Endodermal cell (in vitro differentiated cells): Measurements from ENCODE around the gene SORCS2. TPM values are rescaled to one million over a fixed set of nuclear protein-coding genes. Genes with fewer than 3 reads are reported as not detected.

Experiments used
- DNase-seq: peaks from one replicate; pipeline ENCODE4 v3.0.0-alpha.2; 2017
- H3K27ac ChIP-seq: 2 replicates; pipeline ENCODE4 v1.5.1; 2013; ENCODE audit warnings: mild to moderate bottlenecking, low read depth, low read length, moderate library complexity
- H3K27me3 ChIP-seq: 2 replicates; pipeline ENCODE4 v1.6.1; 2013; ENCODE audit warnings: mild to moderate bottlenecking, low read length, moderate library complexity; ENCODE audit not compliant: insufficient read depth, control insufficient read depth, poor library complexity, severe bottlenecking
- H3K36me3 ChIP-seq: 2 replicates; pipeline ENCODE4 v1.7.0; 2013; ENCODE audit warnings: mild to moderate bottlenecking, low read length, moderate library complexity; ENCODE audit not compliant: control insufficient read depth, insufficient read depth
- H3K4me1 ChIP-seq: one replicate; pipeline ENCODE4 v1.7.0; 2013; ENCODE audit warnings: low read length; ENCODE audit not compliant: control insufficient read depth, insufficient read depth
- H3K4me3 ChIP-seq: 2 replicates; pipeline ENCODE4 v1.5.1; 2013; ENCODE audit warnings: mild to moderate bottlenecking, low read length, moderate library complexity
- H3K9ac ChIP-seq: 2 replicates; pipeline ENCODE4 v1.6.1; 2013; ENCODE audit warnings: mild to moderate bottlenecking, low read length, moderate library complexity; ENCODE audit not compliant: poor library complexity, severe bottlenecking; ENCODE audit errors: extremely low read depth
- H3K9me3 ChIP-seq: 2 replicates; pipeline ENCODE4 v1.6.1; 2013; ENCODE audit warnings: mild to moderate bottlenecking, low read length, moderate library complexity; ENCODE audit not compliant: control insufficient read depth
- H3K27ac Mint-ChIP-seq: 2 replicates; pipeline ENCODE4 v1.8.0; 2020; ENCODE audit warnings: mixed read lengths
- H3K27me3 Mint-ChIP-seq: 2 replicates; pipeline ENCODE4 v1.8.0; 2021; ENCODE audit warnings: mild to moderate bottlenecking, mixed read lengths; ENCODE audit not compliant: insufficient read depth
- H3K36me3 Mint-ChIP-seq: 2 replicates; pipeline ENCODE4 v1.8.0; 2020; ENCODE audit warnings: low read depth, mixed read lengths
- H3K4me1 Mint-ChIP-seq: 2 replicates; pipeline ENCODE4 v1.8.0; 2020; ENCODE audit warnings: mixed read lengths
- H3K4me3 Mint-ChIP-seq: 2 replicates; pipeline ENCODE4 v1.8.0; 2020; ENCODE audit warnings: mild to moderate bottlenecking, moderate library complexity, mixed read lengths
- H3K9me3 Mint-ChIP-seq: 2 replicates; pipeline ENCODE4 v1.8.0; 2020; ENCODE audit warnings: mild to moderate bottlenecking, mixed read lengths
- WGBS, 2 experiments: methylation state at CpG; one replicate each; pipeline versions ENCODE4 v1.1.5 to v1.1.7; 2013; ENCODE audit warnings: missing lambda C conversion rate in 2 of 2, mixed read lengths in 1 of 2; ENCODE audit not compliant: insufficient coverage in 1 of 2, insufficient read length in 1 of 2; 5-methylcytosine and 5-hydroxymethylcytosine counted together
- total RNA-seq, 2 donors: library from RNA; stranded (reverse); fragmentation: NEBNext Ultra II Directional in 1 of 2; extraction: Animal tissue kit (Norgen Biotek cat#: 25700) in 1 of 2; gene quantifications; 2 replicates in 1 of 2; 3 replicates in 1 of 2; pipeline ENCODE4 v1.2.1, GENCODE V29; 2021
- TF ChIP-seq, protein P1 (sequence below): fragments of 200-600 bp; sonication (generic); conservative IDR thresholded peaks from 2 replicates; pipeline ENCODE4 v1.5.0; 2021; ENCODE audit warnings: antibody characterized with exemption, mild to moderate bottlenecking

Gene SORCS2
- total RNA-seq, 2 donors from 2014 or later: 1.4 to 1.9 TPM

DNA sequence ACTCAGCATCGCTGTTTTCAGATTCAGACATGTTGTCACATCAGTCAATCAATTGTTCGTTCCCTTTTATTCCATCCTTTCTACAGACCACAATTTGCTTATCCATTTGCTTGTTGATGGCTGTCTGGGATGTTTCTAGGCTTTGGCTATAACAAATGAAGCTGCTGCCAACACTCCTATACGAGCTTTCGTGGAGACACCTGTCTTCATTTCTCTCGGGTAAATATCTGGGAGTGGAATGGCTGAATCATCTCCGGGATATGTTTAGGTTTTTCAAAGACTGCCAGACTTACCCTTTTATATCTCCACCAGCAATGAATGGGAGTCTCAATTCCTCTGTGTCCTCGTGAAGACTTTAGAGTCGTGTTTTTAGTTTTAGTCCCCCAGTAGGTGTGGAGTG, 118.9 kb downstream of the SORCS2 start:
- DNase-seq: no peak
- no peaks in the 10 kb centered on the region for H3K36me3 Mint-ChIP-seq
- no peaks in the 10 kb centered on the region for H3K4me1 ChIP-seq
- H3K9ac ChIP-seq: no peak overlapping the region
- H3K27me3 Mint-ChIP-seq: no peaks in the 10 kb centered on the region
- no peaks in the 10 kb centered on the region for H3K9me3 ChIP-seq
- WGBS, 2 experiments: 92 to 96% methylated on average over 7 to 8 of the region's 8 CpGs
- no peaks in the 10 kb centered on the region for H3K4me1 Mint-ChIP-seq
- no peak overlapping the region for H3K4me3 ChIP-seq
- H3K27me3 ChIP-seq: no peaks in the 10 kb centered on the region
- no peaks in the 10 kb centered on the region for H3K36me3 ChIP-seq
- TF ChIP-seq, protein P1, sequence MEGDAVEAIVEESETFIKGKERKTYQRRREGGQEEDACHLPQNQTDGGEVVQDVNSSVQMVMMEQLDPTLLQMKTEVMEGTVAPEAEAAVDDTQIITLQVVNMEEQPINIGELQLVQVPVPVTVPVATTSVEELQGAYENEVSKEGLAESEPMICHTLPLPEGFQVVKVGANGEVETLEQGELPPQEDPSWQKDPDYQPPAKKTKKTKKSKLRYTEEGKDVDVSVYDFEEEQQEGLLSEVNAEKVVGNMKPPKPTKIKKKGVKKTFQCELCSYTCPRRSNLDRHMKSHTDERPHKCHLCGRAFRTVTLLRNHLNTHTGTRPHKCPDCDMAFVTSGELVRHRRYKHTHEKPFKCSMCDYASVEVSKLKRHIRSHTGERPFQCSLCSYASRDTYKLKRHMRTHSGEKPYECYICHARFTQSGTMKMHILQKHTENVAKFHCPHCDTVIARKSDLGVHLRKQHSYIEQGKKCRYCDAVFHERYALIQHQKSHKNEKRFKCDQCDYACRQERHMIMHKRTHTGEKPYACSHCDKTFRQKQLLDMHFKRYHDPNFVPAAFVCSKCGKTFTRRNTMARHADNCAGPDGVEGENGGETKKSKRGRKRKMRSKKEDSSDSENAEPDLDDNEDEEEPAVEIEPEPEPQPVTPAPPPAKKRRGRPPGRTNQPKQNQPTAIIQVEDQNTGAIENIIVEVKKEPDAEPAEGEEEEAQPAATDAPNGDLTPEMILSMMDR: no peak
- H3K9me3 Mint-ChIP-seq: no peaks in the 10 kb centered on the region
- no peak overlapping the region for H3K27ac ChIP-seq
- no peak overlapping the region for H3K4me3 Mint-ChIP-seq
- no peak overlapping the region for H3K27ac Mint-ChIP-seq

DNA sequence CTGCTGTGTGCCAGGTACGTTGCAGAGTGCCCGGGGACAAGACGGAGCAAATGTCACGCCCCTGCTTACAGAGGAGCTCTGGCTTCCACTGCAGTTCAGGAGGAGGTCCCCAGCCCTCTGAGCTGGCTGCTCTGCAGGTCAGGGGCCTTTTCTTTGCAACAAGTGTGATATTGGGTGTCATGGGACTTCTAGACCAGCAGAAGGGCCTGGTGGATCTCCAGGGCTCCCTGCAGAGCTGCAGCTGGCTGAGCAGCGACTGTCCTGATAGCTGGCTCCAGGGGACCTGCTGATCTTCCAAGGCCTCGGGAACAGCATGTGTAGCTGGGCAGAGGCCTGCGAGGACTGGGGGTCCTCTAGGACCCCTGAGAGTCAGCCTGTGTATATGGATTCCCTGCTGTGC, 120.4 kb downstream of the SORCS2 start:
- no peak overlapping the region for H3K9ac ChIP-seq
- H3K27ac Mint-ChIP-seq: no peak overlapping the region
- 85 to 94% methylated on average over 6 to 7 of the region's 7 CpGs for WGBS, 2 experiments

DNA sequence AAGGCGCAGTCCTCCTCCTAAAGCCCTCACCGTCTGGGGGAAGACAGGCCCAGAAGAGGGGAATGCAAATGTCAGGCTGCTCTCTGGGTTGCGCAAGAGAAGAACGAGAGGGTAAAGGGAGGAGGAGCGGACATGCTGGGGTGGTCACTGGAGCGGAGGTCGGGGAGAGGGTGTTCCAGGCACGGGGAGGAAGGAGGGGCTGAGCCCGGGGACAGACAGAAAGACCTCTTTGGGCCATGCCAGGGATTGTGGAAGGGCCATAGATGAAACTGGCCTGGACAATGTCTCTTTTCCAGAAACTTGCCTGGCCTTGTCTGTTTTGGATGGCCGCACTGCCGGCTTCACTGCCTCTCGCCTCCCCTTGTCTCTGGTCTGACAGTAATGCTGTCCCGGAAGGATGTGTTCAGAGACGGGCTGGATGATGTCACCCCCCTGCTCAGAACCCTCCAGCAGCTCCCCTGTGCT, 121.0 kb downstream of the SORCS2 start:
- DNase-seq: no peak
- no peaks in the 10 kb centered on the region for H3K4me1 Mint-ChIP-seq
- WGBS, 2 experiments: 86 to 87% methylated on average over 11 to 14 of the region's 14 CpGs
- Histone ChIP-seq H3K36me3 (no peaks in the 10 kb centered on the region), H3K9me3 (no peaks in the 10 kb centered on the region), H3K4me1 (no peaks in the 10 kb centered on the region), H3K27ac (no peak overlapping the region), H3K9ac (no peak overlapping the region), H3K27me3 (no peaks in the 10 kb centered on the region), H3K4me3 (no peak overlapping the region)
- no peaks in the 10 kb centered on the region for H3K27me3 Mint-ChIP-seq
- H3K4me3 Mint-ChIP-seq: no peak overlapping the region
- no peak overlapping the region for H3K27ac Mint-ChIP-seq
- TF ChIP-seq, protein P1: no peak
- no peaks in the 10 kb centered on the region for H3K9me3 Mint-ChIP-seq
- no peaks in the 10 kb centered on the region for H3K36me3 Mint-ChIP-seq

More for the DNA sequence above, 120.4 kb downstream of the SORCS2 start:
- H3K4me3 ChIP-seq: no peak overlapping the region
- no peaks in the 10 kb centered on the region for H3K9me3 ChIP-seq
- H3K36me3 ChIP-seq: no peaks in the 10 kb centered on the region
- no peaks in the 10 kb centered on the region for H3K4me1 ChIP-seq
- no peak overlapping the region for H3K4me3 Mint-ChIP-seq
- no peak for DNase-seq
- no peaks in the 10 kb centered on the region for H3K9me3 Mint-ChIP-seq
- H3K27ac ChIP-seq: no peak overlapping the region
- TF ChIP-seq, protein P1: no peak
- H3K27me3 ChIP-seq: no peaks in the 10 kb centered on the region
- H3K36me3 Mint-ChIP-seq: no peaks in the 10 kb centered on the region
- H3K27me3 Mint-ChIP-seq: no peaks in the 10 kb centered on the region
- H3K4me1 Mint-ChIP-seq: no peaks in the 10 kb centered on the region
